BLaER1 treated with 17β-estradiol and CSF1 and Interleukin-3, amounts not matched to agents 10 nM and 100 nM (cell line): ENCODE measurements around the gene PRRC2B.

Source experiments
- H3K27ac ChIP-seq, 11 experiments: shearing (Covaris generic); formaldehyde crosslinking; 2 replicates each; pipeline ENCODE4 v1.8.1; 2022
- H3K27me3 ChIP-seq, 11 experiments: shearing (Covaris generic); formaldehyde crosslinking; 2 replicates each; pipeline ENCODE4 v1.8.1; 2022
- H3K36me3 ChIP-seq, 11 experiments: shearing (Covaris generic); formaldehyde crosslinking; 2 replicates each; pipeline ENCODE4 v1.8.1; 2022
- H3K4me1 ChIP-seq, 10 experiments: shearing (Covaris generic); formaldehyde crosslinking; 2 replicates each; pipeline ENCODE4 v1.8.1; 2022
- H3K4me2 ChIP-seq, 11 experiments: shearing (Covaris generic); formaldehyde crosslinking; 2 replicates each; pipeline ENCODE4 v1.8.1; 2022
- H3K4me3 ChIP-seq, 10 experiments: shearing (Covaris generic); formaldehyde crosslinking; 2 replicates each; pipeline ENCODE4 v1.8.1; 2022
- H3K9ac ChIP-seq, 11 experiments: shearing (Covaris generic); formaldehyde crosslinking; 2 replicates each; pipeline ENCODE4 v1.8.1; 2022
- H3K9me3 ChIP-seq, 11 experiments: shearing (Covaris generic); formaldehyde crosslinking; replicated peaks in 1 of 11; 2 replicates each; pipeline ENCODE4 v1.8.1; 2022
- H4K20me1 ChIP-seq, 11 experiments: shearing (Covaris generic); formaldehyde crosslinking; 2 replicates each; pipeline ENCODE4 v1.8.1; 2022
- Cebpa-rat ChIP-seq, 11 experiments: shearing (Covaris generic); IDR thresholded peaks; 2 replicates each; pipeline ENCODE4 v1.8.1; 2022

Gene PRRC2B

GRCh38 chr9:131457746-131458145 is 63.9 kb downstream of the PRRC2B start:
- Histone ChIP-seq H3K4me3 (no peak overlapping the region), H3K27ac (no peak overlapping the region), H3K4me1 (no peaks in the 10 kb centered on the region), H3K9me3 (no peaks in the 10 kb centered on the region), H3K4me2 (no peak overlapping the region), H3K27me3 (no peaks in the 10 kb centered on the region), H3K9ac (no peak overlapping the region), H4K20me1 (peaks cover 69 to 100% (median 97%) of the 10 kb centered on the region in 11 experiments; a peak in 21 of 22 replicates), H3K36me3 (peaks cover 98 to 100% (median 100%) of the 10 kb centered on the region in 11 experiments)
- no peak for TF ChIP-seq Cebpa-rat (IDR thresholded peaks at IDR 0.05)

- Histone ChIP-seq H3K4me1 (peaks cover 0 to 8% (median 2%) of the 10 kb centered on the region in 10 experiments; a peak in 11 of 20 replicates), H3K27ac (no peak overlapping the region), H4K20me1 (peaks cover 64 to 100% (median 97%) of the 10 kb centered on the region in 11 experiments; a peak in 21 of 22 replicates), H3K4me3 (no peak overlapping the region), H3K9me3 (no peaks in the 10 kb centered on the region), H3K36me3 (peaks cover 98 to 100% (median 100%) of the 10 kb centered on the region in 11 experiments), H3K9ac (no peak overlapping the region), H3K27me3 (no peaks in the 10 kb centered on the region), H3K4me2 (no peak overlapping the region)
- no peak for TF ChIP-seq Cebpa-rat (IDR thresholded peaks at IDR 0.05)
These were observed 65.2 kb downstream of the PRRC2B start for GRCh38 chr9:131459056-131459455.

GRCh38 chr9:131461166-131461565 is 67.3 kb downstream of the PRRC2B start:
- Histone ChIP-seq H3K27ac (no peak overlapping the region), H3K4me1 (peaks cover 0 to 13% (median 6%) of the 10 kb centered on the region in 10 experiments; a peak in 11 of 20 replicates), H3K4me2 (no peak overlapping the region), H3K9me3 (no peaks in the 10 kb centered on the region), H3K27me3 (no peaks in the 10 kb centered on the region), H4K20me1 (peaks cover 67 to 100% (median 97%) of the 10 kb centered on the region in 11 experiments; a peak in 21 of 22 replicates), H3K4me3 (no peak overlapping the region), H3K9ac (no peak overlapping the region), H3K36me3 (peaks cover 98 to 100% (median 100%) of the 10 kb centered on the region in 11 experiments)
- TF ChIP-seq Cebpa-rat (IDR thresholded peaks at IDR 0.05), result no peak

GRCh38 chr9:131464354-131465000 is 70.6 kb downstream of the PRRC2B start:
- H3K4me1 ChIP-seq, result peaks cover 0 to 13% (median 6%) of the 10 kb centered on the region in 10 experiments; a peak in 11 of 20 replicates
- H3K4me2 ChIP-seq, result peak overlapping the region in 3 of 11 experiments; percentile 21 to 42 (median 24); a peak in 2 of 22 replicates
- H3K27ac ChIP-seq, result 0 out of 22 replicates have a peak overlapping the region, but pooled peaks of 1 of the 11 experiments have one; percentile 33
- no peaks in the 10 kb centered on the region for H3K27me3 ChIP-seq
- peaks cover 97 to 100% (median 100%) of the 10 kb centered on the region in 11 experiments for H3K36me3 ChIP-seq
- no peaks in the 10 kb centered on the region for H3K9me3 ChIP-seq
- H4K20me1 ChIP-seq, result peaks cover 75 to 100% (median 97%) of the 10 kb centered on the region in 11 experiments; a peak in 21 of 22 replicates
- no peak overlapping the region for H3K4me3 ChIP-seq
- no peak for TF ChIP-seq Cebpa-rat (IDR thresholded peaks at IDR 0.05)
- no peak overlapping the region for H3K9ac ChIP-seq

- Histone ChIP-seq H3K9me3 (no peaks in the 10 kb centered on the region), H3K27ac (no peak overlapping the region), H3K4me3 (no peak overlapping the region), H3K27me3 (no peaks in the 10 kb centered on the region), H3K36me3 (peaks cover 97 to 100% (median 100%) of the 10 kb centered on the region in 11 experiments), H3K9ac (no peak overlapping the region), H3K4me1 (peaks cover 0 to 13% (median 6%) of the 10 kb centered on the region in 10 experiments; a peak in 11 of 20 replicates), H4K20me1 (peaks cover 75 to 100% (median 97%) of the 10 kb centered on the region in 11 experiments), H3K4me2 (no peak overlapping the region)
- TF ChIP-seq Cebpa-rat (IDR thresholded peaks at IDR 0.05), result no peak
These were observed 71.5 kb downstream of the PRRC2B start for GRCh38 chr9:131465401-131465800.

GRCh38 chr9:131467214-131467935 is 73.5 kb downstream of the PRRC2B start:
- Histone ChIP-seq H3K27me3 (no peaks in the 10 kb centered on the region), H3K4me1 (peaks cover 0 to 13% (median 6%) of the 10 kb centered on the region in 10 experiments; a peak in 11 of 20 replicates), H3K4me2 (no peak overlapping the region), H3K36me3 (peaks cover 97 to 100% (median 100%) of the 10 kb centered on the region in 11 experiments), H3K4me3 (no peak overlapping the region), H3K9me3 (no peaks in the 10 kb centered on the region), H3K27ac (no peak overlapping the region), H4K20me1 (peaks cover 79 to 100% (median 99%) of the 10 kb centered on the region in 11 experiments), H3K9ac (no peak overlapping the region)
- no peak for TF ChIP-seq Cebpa-rat (IDR thresholded peaks at IDR 0.05)

GRCh38 chr9:131468031-131468430 is 74.1 kb downstream of the PRRC2B start:
- H3K9me3 ChIP-seq, result no peaks in the 10 kb centered on the region
- H3K9ac ChIP-seq, result no peak overlapping the region
- H4K20me1 ChIP-seq, result peaks cover 85 to 100% (median 99%) of the 10 kb centered on the region in 11 experiments
- H3K4me2 ChIP-seq, result no peak overlapping the region
- no peak overlapping the region for H3K4me3 ChIP-seq
- H3K4me1 ChIP-seq, result peaks cover 0 to 13% (median 6%) of the 10 kb centered on the region in 10 experiments; a peak in 11 of 20 replicates
- no peaks in the 10 kb centered on the region for H3K27me3 ChIP-seq
- no peak for TF ChIP-seq Cebpa-rat (IDR thresholded peaks at IDR 0.05)
- peaks cover 99 to 100% (median 100%) of the 10 kb centered on the region in 11 experiments for H3K36me3 ChIP-seq
- H3K27ac ChIP-seq, result no peak overlapping the region

- no peak overlapping the region for H3K9ac ChIP-seq
- H3K4me1 ChIP-seq, result peaks cover 0 to 3% (median under 1%) of the 10 kb centered on the region in 10 experiments; a peak in 8 of 20 replicates
- H3K4me3 ChIP-seq, result no peak overlapping the region
- peaks cover 99 to 100% (median 100%) of the 10 kb centered on the region in 11 experiments for H3K36me3 ChIP-seq
- peaks cover 87 to 100% (median 99%) of the 10 kb centered on the region in 11 experiments for H4K20me1 ChIP-seq
- H3K4me2 ChIP-seq, result no peak overlapping the region
- H3K27me3 ChIP-seq, result no peaks in the 10 kb centered on the region
- TF ChIP-seq Cebpa-rat (IDR thresholded peaks at IDR 0.05), result no peak
- no peak overlapping the region for H3K27ac ChIP-seq
- H3K9me3 ChIP-seq, result no peaks in the 10 kb centered on the region
These were observed 75.5 kb downstream of the PRRC2B start for GRCh38 chr9:131469356-131469755.

GRCh38 chr9:131469951-131470350 is 76.1 kb downstream of the PRRC2B start:
- Histone ChIP-seq H3K9ac (no peak overlapping the region), H3K9me3 (no peaks in the 10 kb centered on the region), H3K4me3 (no peak overlapping the region), H3K4me2 (no peak overlapping the region), H3K27ac (no peak overlapping the region), H3K27me3 (no peaks in the 10 kb centered on the region), H4K20me1 (peaks cover 89 to 100% (median 99%) of the 10 kb centered on the region in 11 experiments), H3K4me1 (no peaks in the 10 kb centered on the region), H3K36me3 (peaks cover 99 to 100% (median 100%) of the 10 kb centered on the region in 11 experiments)
- TF ChIP-seq Cebpa-rat (IDR thresholded peaks at IDR 0.05), result no peak
